GM19438 (cell line): Measurements from ENCODE around the gene NBR1.
A peak's percentile ranks its signal among the peaks of the same experiment; 100 is the strongest.
"Not testable (repeated sequence)": the region's sequence is repeated elsewhere in the genome, so short reads cannot be mapped to it uniquely, and the experiment has no call there.

Experiments used
- ATAC-seq: cut with Tn5 transposase; IDR thresholded peaks from one replicate; pipeline ENCODE4 v1.9.1; 2021; ENCODE audit warnings: low read depth; ENCODE audit not compliant: unreplicated experiment

Gene NBR1

DNA sequence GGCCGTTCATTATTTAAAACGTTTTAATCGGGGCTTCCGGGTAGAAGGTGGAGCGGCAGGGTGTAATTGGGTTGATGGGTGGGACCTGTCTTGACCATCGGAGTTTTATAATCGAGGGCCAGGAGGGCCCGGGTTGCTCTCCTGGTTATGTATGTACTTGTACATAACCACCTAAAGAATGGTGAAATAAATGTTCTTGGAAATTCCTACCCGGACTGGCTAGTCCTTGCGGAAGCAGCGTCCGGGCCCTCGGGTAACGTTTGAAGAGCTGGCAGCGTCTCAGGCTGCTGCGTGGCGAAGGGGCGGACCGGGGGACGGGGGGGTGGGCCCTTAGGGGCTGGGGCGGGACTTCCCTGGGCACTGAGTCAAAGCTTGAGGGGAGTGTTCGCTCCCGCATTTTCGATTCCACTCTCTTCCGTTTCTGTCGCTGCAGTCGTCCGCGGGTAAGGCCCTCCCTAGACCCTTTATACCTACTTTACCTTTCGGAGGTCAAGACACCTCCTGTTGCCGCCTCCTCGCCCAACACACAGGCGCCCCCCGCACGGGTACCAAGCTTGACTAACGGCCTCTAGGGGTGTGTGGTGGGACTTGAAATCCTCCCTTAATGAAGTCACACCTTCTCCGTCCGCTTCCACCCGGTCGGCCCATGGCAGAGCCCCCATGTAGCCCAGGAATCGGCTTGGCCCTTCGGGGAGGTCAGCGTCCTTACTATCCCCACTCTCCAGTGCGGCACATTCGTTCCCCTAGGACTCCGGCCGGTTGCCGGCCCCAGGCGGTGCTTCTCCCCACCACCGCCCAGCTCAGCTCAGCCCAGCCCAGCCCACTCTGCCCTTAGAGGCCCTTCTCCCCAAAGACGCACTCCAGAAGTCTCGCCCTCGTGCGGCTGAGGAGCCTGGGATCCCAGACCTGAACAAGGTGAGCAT, 40.7 kb downstream of the NBR1 start, which contains the start of gene TMEM106A:
Gene TMEM106A, plus strand, starts transcription at position 396 of the 923 bp plus-strand sequence. CDS start 1,167 bp downstream, outside the sequence.
- ATAC-seq = peak; percentile 58

GRCh38 chr17:43212641-43213490, 41.9 kb downstream of the NBR1 start:
- ATAC-seq = no peak

DNA sequence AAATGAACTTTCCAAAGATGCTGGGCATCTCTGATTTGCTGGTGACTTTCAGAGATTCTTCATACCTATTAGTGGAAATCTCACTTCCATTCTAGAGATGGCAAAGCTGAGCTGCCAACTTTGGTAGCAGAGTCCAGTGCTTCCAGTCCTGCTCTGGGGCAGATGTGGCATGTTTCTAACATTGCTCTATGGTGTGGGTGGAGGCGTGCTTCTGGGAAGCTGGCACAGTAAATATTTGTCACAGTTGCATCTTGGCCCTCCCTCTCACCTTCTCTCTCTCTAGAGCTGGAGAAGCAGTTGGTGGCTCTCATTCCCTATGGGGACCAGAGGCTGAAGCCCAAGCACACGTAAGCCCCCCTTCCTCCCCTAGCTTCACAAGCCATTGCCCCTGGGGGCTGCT, 42.5 kb downstream of the NBR1 start:
- no peak for ATAC-seq

DNA sequence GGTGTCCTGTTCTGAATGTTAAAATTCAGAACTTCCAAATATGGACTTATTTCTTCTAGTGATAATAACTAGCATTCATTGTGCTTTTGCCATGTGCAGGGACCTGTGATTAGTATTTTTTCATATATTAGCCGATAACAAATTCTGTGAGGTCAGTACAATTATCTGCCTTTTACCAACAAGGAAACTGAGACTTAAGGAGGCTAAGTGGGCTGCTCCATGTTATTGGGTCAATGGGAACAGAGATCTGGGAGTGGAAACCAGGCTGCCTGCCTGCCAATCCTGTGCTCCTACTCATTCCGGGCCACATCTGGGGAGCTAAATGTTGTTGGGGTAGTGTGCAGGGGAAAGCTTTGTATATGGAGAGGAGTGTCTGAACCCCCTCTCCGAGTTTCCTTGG, 44.3 kb downstream of the NBR1 start:
- no peak for ATAC-seq

GRCh38 chr17:43216369-43216761, 45.4 kb downstream of the NBR1 start:
- ATAC-seq = no peak

GRCh38 chr17:43216762-43217613, 46.0 kb downstream of the NBR1 start:
- ATAC-seq = no peak

GRCh38 chr17:43217614-43218087, 46.6 kb downstream of the NBR1 start:
- no peak for ATAC-seq

DNA sequence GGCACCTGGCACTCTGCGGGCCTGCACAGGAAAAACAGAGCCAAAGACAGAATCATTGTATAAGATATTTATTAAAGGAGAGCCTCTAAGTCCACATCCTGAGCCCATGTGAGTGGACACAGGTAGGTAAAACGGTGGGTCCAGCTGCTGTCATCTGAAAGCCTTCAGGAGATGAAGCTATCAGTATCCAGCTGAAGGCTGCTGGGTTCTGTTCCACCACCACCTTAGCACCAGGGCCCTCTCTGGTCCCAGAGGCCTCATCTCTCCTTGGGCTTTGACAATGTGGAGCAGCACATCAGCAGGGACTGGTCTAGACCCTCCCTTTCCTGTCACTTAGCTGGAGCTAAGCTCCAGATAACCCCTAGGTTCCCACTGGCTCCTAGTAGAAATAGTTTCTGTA, 48.0 kb downstream of the NBR1 start:
- ATAC-seq = no peak

DNA sequence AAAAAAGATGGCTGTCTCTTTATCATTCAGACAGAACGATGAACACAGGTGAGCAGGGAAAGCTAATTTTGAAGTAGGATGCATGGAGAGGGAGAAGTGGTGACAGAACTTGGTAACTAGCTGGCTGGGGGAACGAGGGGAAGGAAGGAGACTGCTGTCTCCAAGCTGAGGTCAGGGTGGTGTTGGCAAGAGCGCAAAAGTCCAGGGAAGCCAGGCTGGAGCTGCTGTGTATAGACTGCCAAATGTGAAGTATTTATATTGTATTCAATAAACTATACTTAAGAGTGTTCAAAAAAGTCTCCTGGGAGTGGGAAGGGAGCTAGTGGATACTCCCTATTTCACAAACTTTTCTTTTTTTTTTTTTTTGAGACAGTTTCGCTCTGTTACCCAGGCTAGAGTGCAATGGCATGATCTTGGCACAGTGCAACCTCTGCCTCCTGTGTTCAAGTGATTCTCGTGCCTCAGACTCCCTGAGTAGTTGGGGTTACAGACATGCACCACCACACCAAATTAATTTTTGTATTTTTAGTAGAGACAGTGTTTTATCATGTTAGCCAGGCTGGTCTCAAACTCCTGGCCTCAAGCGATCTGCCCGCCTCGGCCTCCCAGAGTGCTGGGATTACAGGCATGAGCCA, 48.8 kb downstream of the NBR1 start:
- no peak for ATAC-seq

DNA sequence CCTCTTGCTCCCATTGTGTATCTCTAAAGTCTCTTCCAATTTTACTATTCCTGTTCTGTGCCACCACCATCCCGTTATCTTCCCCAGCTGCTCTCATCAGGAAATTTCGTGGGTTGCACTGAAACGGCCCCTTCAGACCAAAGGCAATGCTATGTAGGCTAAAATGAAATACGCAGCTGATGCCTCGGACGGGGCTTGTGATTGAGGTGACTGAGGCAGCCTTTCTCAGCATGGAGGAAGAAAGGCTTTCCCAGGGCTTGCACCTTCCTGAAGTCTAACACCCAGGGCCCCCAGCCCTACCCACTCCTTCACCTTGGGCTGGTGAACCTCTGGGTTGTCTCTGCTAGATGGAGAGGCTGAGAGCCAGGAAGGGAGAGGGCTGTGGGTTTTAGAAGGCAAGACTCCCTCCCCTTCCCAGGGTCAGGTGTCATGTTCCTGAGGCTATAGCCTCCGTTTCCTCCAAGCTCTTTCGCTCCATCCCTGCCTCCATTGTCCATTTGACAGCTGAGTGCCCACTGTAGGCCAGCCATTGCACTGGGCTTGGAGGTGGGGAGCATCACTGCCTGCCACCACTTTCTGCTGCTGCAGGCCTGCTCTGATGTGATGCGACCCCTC, 49.6 kb downstream of the NBR1 start:
- ATAC-seq = no peak

- no peak for ATAC-seq
Observed at GRCh38 chr17:43224146-43224705, 53.2 kb downstream of the NBR1 start.

DNA sequence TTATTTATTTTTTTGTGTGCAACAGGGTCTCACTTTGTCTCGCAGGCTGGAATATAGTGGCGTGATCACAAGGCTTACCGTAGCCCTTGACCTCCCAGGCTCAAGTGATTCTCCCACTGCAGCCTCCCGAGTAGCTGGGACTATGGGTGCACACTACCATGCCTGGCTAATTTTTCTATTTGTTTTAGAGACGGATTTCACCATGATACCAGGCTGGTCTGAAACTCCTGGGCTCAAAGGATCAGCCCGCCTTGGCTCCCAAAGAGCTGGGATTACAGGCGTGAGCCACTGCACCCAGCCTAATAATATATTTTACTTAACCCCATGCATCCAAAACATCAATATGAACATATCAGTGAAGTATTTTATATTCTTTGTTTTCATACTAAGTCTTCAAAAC, 55.4 kb downstream of the NBR1 start:
- no peak for ATAC-seq

GRCh38 chr17:43228020-43228782, 57.2 kb downstream of the NBR1 start, which contains the start of gene CCDC200:
CCDC200 (minus strand) TSS chr17:43228623; CDS start chr17:43228554, 69 bp downstream.
- ATAC-seq = not testable (repeated sequence)

DNA sequence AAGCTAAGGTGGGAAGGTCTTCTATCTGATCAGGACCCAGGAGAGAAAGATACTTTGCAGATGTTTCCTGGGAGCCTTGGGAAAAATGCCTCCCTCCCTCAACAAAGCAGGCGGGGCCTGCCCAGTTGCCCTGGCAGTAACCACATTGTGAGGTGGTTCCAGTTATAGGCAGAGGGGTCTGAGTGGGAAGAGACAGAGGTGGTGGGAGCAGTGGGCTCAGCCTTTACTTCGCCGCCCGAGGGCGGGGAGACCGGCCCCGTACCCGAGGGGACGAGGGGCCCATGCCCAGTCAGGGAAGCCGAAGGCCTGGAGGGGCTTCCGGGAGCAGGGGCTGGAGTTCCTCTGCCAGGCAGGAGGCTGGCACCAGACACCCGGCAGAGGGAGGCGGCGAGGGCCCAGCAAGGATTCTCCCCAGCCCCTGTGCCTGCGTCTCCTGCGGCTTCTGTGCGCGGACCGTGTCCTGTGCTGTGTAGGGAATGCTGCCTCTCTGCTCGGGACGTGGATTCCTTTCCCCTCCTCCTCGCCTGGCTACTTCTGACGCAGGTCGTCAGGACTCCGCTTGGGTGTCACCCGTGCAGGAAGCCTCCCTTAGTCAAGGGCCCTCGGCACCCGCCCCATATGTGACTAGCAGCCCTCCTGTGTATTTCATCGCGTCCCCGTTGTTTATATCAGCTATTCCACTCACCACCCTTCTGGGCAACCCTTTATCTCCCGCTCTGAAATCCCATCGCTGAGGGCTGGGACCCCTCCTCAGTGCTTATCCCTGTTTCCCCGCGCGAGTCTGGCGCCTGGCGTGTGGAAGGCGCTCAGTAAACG, 60.4 kb downstream of the NBR1 start:
- not testable (repeated sequence) for ATAC-seq

GRCh38 chr17:43232021-43232699, 61.1 kb downstream of the NBR1 start:
- ATAC-seq = not testable (repeated sequence)

- ATAC-seq = not testable (repeated sequence)
Observed at GRCh38 chr17:43233263-43233662, 62.2 kb downstream of the NBR1 start.

GRCh38 chr17:43233877-43234276, 62.9 kb downstream of the NBR1 start, which contains the start of gene RNU2-1:
RNU2-1 (minus strand) TSS chr17:43233977.
- ATAC-seq = not testable (repeated sequence)
